Nephron progenitor cell (in vitro differentiated cells): ENCODE data around the gene C14orf132.
A peak's percentile ranks its signal among the peaks of the same experiment; 100 is the strongest.

ENCODE experiments used
- DNase-seq: peaks from one replicate; pipeline ENCODE4 v3.0.0; 2021
- H3K27ac Mint-ChIP-seq: 2 replicates; pipeline ENCODE4 v1.8.0; 2021; ENCODE audit warnings: mild to moderate bottlenecking, moderate library complexity, mixed read lengths
- H3K27me3 Mint-ChIP-seq: 2 replicates; pipeline ENCODE4 v1.8.0; 2021; ENCODE audit warnings: mild to moderate bottlenecking, low read depth, mixed read lengths; ENCODE audit not compliant: poor library complexity
- H3K36me3 Mint-ChIP-seq: 2 replicates; pipeline ENCODE4 v1.8.0; 2021; ENCODE audit warnings: low read depth, mixed read lengths
- H3K4me1 Mint-ChIP-seq: 2 replicates; pipeline ENCODE4 v1.8.0; 2021; ENCODE audit warnings: mixed read lengths
- H3K4me3 Mint-ChIP-seq: 2 replicates; pipeline ENCODE4 v1.8.0; 2021; ENCODE audit warnings: mild to moderate bottlenecking, moderate library complexity, mixed read lengths
- H3K9me3 Mint-ChIP-seq: 2 replicates; pipeline ENCODE4 v1.8.0; 2021; ENCODE audit warnings: mild to moderate bottlenecking, moderate library complexity, mixed read lengths
- TF ChIP-seq, protein P1 (sequence below): fragments of 200-600 bp; sonication (generic); IDR thresholded peaks from 2 replicates; pipeline ENCODE4 v1.5.0; 2021; ENCODE audit warnings: antibody characterized with exemption

Gene C14orf132

DNA sequence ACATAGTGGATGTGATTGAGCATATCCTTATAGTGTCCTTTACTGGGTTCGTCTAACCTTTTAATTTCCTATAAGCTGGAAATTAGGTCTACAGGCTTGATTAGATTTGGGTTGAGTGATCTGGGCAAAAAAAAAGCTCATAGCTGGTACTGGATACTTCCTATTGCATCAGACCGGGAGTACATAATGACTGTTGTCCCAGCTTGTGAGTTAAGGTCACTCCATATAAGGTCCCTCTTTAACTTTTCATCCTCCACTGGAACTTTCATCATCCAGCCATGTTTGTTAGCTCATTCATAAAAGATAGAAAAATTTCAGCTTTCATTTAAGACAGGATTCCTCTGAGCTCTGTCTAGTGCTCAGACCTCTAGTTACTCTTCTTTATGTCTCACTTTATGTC, 80.8 kb downstream of the C14orf132 start:
- H3K27ac Mint-ChIP-seq = no peak overlapping the region
- H3K27me3 Mint-ChIP-seq = no peaks in the 10 kb centered on the region
- no peak for DNase-seq
- peaks cover 4% of the 10 kb centered on the region for H3K36me3 Mint-ChIP-seq
- no peak overlapping the region for H3K4me3 Mint-ChIP-seq
- TF ChIP-seq, protein P1, sequence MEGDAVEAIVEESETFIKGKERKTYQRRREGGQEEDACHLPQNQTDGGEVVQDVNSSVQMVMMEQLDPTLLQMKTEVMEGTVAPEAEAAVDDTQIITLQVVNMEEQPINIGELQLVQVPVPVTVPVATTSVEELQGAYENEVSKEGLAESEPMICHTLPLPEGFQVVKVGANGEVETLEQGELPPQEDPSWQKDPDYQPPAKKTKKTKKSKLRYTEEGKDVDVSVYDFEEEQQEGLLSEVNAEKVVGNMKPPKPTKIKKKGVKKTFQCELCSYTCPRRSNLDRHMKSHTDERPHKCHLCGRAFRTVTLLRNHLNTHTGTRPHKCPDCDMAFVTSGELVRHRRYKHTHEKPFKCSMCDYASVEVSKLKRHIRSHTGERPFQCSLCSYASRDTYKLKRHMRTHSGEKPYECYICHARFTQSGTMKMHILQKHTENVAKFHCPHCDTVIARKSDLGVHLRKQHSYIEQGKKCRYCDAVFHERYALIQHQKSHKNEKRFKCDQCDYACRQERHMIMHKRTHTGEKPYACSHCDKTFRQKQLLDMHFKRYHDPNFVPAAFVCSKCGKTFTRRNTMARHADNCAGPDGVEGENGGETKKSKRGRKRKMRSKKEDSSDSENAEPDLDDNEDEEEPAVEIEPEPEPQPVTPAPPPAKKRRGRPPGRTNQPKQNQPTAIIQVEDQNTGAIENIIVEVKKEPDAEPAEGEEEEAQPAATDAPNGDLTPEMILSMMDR = no peak
- H3K9me3 Mint-ChIP-seq = peaks cover 31% of the 10 kb centered on the region
- peaks cover 38% of the 10 kb centered on the region for H3K4me1 Mint-ChIP-seq

GRCh38 chr14:96120392-96120791, 81.2 kb downstream of the C14orf132 start:
- Mint-ChIP-seq H3K4me1 (peaks cover 38% of the 10 kb centered on the region), H3K27ac (no peak overlapping the region), H3K36me3 (peaks cover 4% of the 10 kb centered on the region), H3K4me3 (no peak overlapping the region), H3K27me3 (no peaks in the 10 kb centered on the region), H3K9me3 (peaks cover 27% of the 10 kb centered on the region)
- TF ChIP-seq, protein P1 = no peak
- no peak for DNase-seq

- Mint-ChIP-seq H3K27me3 (peaks cover under 1% of the 10 kb centered on the region), H3K36me3 (peaks cover 4% of the 10 kb centered on the region), H3K27ac (no peak overlapping the region), H3K4me1 (peaks cover 38% of the 10 kb centered on the region), H3K4me3 (no peak overlapping the region), H3K9me3 (peaks cover 23% of the 10 kb centered on the region)
- DNase-seq = no peak
- TF ChIP-seq, protein P1 = no peak
Observed at GRCh38 chr14:96120941-96121340, 81.8 kb downstream of the C14orf132 start.

GRCh38 chr14:96121660-96122395, 82.7 kb downstream of the C14orf132 start:
- peaks cover 6% of the 10 kb centered on the region for H3K27me3 Mint-ChIP-seq
- H3K4me1 Mint-ChIP-seq = peaks cover 37% of the 10 kb centered on the region

DNA sequence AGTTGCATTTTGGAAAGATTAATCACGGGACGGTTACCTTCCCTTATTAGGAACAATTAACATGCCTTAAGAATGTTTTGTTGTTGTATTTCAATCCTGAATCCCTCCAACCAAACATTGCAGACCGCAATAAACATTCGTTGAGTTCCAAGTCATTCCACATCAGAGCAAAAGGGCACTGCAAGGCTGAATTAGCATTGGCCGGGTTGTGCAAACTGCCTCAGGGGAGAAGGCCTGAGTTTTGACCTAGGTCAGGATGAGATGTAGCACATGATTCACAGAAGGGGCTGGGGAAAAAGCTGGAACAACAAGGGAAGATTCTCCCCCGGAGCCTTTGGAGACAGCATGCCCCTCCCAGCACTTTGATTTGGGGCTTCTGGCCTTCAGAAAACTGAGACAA, 83.3 kb downstream of the C14orf132 start:
- peak; percentile 22 for DNase-seq
- H3K36me3 Mint-ChIP-seq = no peaks in the 10 kb centered on the region

More at GRCh38 chr14:96121660-96122395, 82.7 kb downstream of the C14orf132 start:
- H3K36me3 Mint-ChIP-seq = peaks cover 4% of the 10 kb centered on the region
- peak overlapping the region; percentile 92 for H3K27ac Mint-ChIP-seq
- no peak overlapping the region for H3K4me3 Mint-ChIP-seq
- H3K9me3 Mint-ChIP-seq = peaks cover 16% of the 10 kb centered on the region
- TF ChIP-seq, protein P1 = no peak
- no peak for DNase-seq

More for the DNA sequence above, 83.3 kb downstream of the C14orf132 start:
- TF ChIP-seq, protein P1 = no peak
- H3K9me3 Mint-ChIP-seq = peaks cover 9% of the 10 kb centered on the region
- peak overlapping the region; percentile 92 for H3K27ac Mint-ChIP-seq
- H3K27me3 Mint-ChIP-seq = peaks cover 6% of the 10 kb centered on the region
- H3K4me1 Mint-ChIP-seq = peaks cover 31% of the 10 kb centered on the region
- no peak overlapping the region for H3K4me3 Mint-ChIP-seq
